A549 (cell line): ENCODE results near the gene ZDHHC3. TPM values are rescaled to one million over a fixed set of nuclear protein-coding genes. Genes with fewer than 3 reads are reported as not detected.

Experiments
- ATAC-seq, 2 experiments: fragments of 200-7000 bp in 1 of 2; fragments of >200 bp in 1 of 2; cut with Nextera tagmentation in 1 of 2; cut with Tn5 transposase in 1 of 2; 3 replicates each; pipeline versions ENCODE4 v1.8.0 to v1.9.1; 2018 to 2020; ENCODE audit warnings: mild to moderate bottlenecking in 1 of 2, moderate library complexity in 1 of 2
- CTCF ChIA-PET: fragments of 300-600 bp; sonication (Branson Sonifier 250); formaldehyde crosslinking; extraction: SDS; loops from one replicate; lab custom pipeline; 2021; ENCODE audit warnings: antibody characterized with exemption, inconsistent platforms; lab: Yijun Ruan, JAX
- POLR2A ChIA-PET: fragments of 350-600 bp; formaldehyde crosslinking; extraction: SDS; loops from one replicate; lab custom pipeline; 2021; ENCODE audit warnings: antibody characterized with exemption, inconsistent platforms; lab: Yijun Ruan, JAX
- DNase-seq, 2 experiments: peaks; one replicate each; pipeline versions ENCODE4 v3.0.0 to v3.0.0-alpha.2; 2011 to 2016; ENCODE audit warnings: low read depth in 1 of 2, low spot score in 1 of 2
- FAIRE-seq: peaks from 2 replicates; lab custom pipeline; 2011; peaks lifted over from hg19 to GRCh38; lab: Jason Lieb, UNC
- H3K27ac ChIP-seq, 2 experiments: fragments of >200 bp; sonication (Bioruptor Twin); formaldehyde crosslinking; 3 replicates each; pipeline ENCODE4 v1.5.1; 2016 to 2017
- H3K4me1 ChIP-seq: fragments of >200 bp; sonication (Bioruptor Twin); formaldehyde crosslinking; 3 replicates; pipeline ENCODE4 v1.6.1; 2016
- H3K4me2 ChIP-seq: fragments of >200 bp; sonication (Bioruptor Twin); formaldehyde crosslinking; 3 replicates; pipeline ENCODE4 v1.6.1; 2016
- H3K4me3 ChIP-seq: fragments of >200 bp; sonication (Bioruptor Twin); formaldehyde crosslinking; 3 replicates; pipeline ENCODE4 v1.5.1; 2016
- H3K9me3 ChIP-seq: fragments of >200 bp; sonication (Bioruptor Twin); formaldehyde crosslinking; 3 replicates; pipeline ENCODE4 v1.6.1; 2016
- ATOH8 ChIP-seq: fragments of 250-450 bp; sonication (Bioruptor Pico); IDR thresholded peaks from 2 replicates; pipeline ENCODE4 v1.5.0; 2020; ENCODE audit warnings: low read depth, mild to moderate bottlenecking, moderate library complexity
- CEBPB ChIP-seq, 2 experiments: fragments of >200 bp in 1 of 2; sonication (Bioruptor Twin) in 1 of 2; formaldehyde crosslinking in 1 of 2; IDR thresholded peaks; 2 replicates each; pipeline ENCODE4 v1.6.1; 2012 to 2016
- CHD4 ChIP-seq: fragments of 200-600 bp; sonication (generic); IDR thresholded peaks from 2 replicates; pipeline ENCODE4 v1.6.1; 2016; ENCODE audit warnings: antibody characterized with exemption, mild to moderate bottlenecking, borderline replicate concordance
- EHF ChIP-seq: fragments of 250-450 bp; sonication (Bioruptor Pico); IDR thresholded peaks from 2 replicates; pipeline ENCODE4 v1.5.0; 2020; ENCODE audit warnings: mild to moderate bottlenecking
- EP300 ChIP-seq, 2 experiments: fragments of >200 bp; sonication (Bioruptor Twin); formaldehyde crosslinking; IDR thresholded peaks; 2 replicates in 1 of 2; 3 replicates in 1 of 2; pipeline ENCODE4 v1.6.1; 2016 to 2017
- ESRRA ChIP-seq: fragments of 150-350 bp; IDR thresholded peaks from 2 replicates; pipeline ENCODE4 v1.6.1; 2014; ENCODE audit warnings: mild to moderate bottlenecking, low read length, borderline replicate concordance
- GATA3 ChIP-seq: IDR thresholded peaks from 2 replicates; pipeline ENCODE4 v1.6.1; 2012; ENCODE audit warnings: borderline replicate concordance
- HEYL ChIP-seq: fragments of 250-450 bp; sonication (Bioruptor Pico); IDR thresholded peaks from 2 replicates; pipeline ENCODE4 v1.8.0; 2021; ENCODE audit warnings: mild to moderate bottlenecking, moderate library complexity
- HOXA7 ChIP-seq: fragments of 250-450 bp; sonication (Bioruptor Pico); IDR thresholded peaks from 2 replicates; pipeline ENCODE4 v1.5.0; 2020; ENCODE audit warnings: mild to moderate bottlenecking, moderate library complexity
- HOXB5 ChIP-seq: fragments of 250-450 bp; sonication (Bioruptor Pico); IDR thresholded peaks from 2 replicates; pipeline ENCODE4 v1.5.0; 2020; ENCODE audit warnings: mild to moderate bottlenecking, moderate library complexity
- NFE2L2 ChIP-seq: fragments of 150-350 bp; conservative IDR thresholded peaks from 2 replicates; pipeline ENCODE4 v1.6.1; 2014; ENCODE audit warnings: low read length
- NR3C1 ChIP-seq: fragments of >200 bp; sonication (Bioruptor Twin); formaldehyde crosslinking; IDR thresholded peaks from 3 replicates; pipeline ENCODE4 v1.6.1; 2017
- PHF8 ChIP-seq: fragments of 200-600 bp; sonication (generic); IDR thresholded peaks from 2 replicates; pipeline ENCODE4 v1.6.1; 2016; ENCODE audit warnings: low read depth, mild to moderate bottlenecking, antibody characterized with exemption, moderate library complexity, borderline replicate concordance
- POLR2A ChIP-seq: IDR thresholded peaks from 2 replicates; pipeline ENCODE4 v1.6.1; 2012; ENCODE audit warnings: mild to moderate bottlenecking, low read length
- RARB ChIP-seq: fragments of 250-450 bp; sonication (Bioruptor Pico); IDR thresholded peaks from 2 replicates; pipeline ENCODE4 v1.8.0; 2021; ENCODE audit warnings: mild to moderate bottlenecking, moderate library complexity
- RCOR1 ChIP-seq: fragments of 150-350 bp; IDR thresholded peaks from 2 replicates; pipeline ENCODE4 v1.6.1; 2014; ENCODE audit warnings: antibody characterized with exemption, low read length, low read depth
- RFX5 ChIP-seq: fragments of 450-650 bp; IDR thresholded peaks from 2 replicates; pipeline ENCODE4 v1.7.1; 2014; ENCODE audit warnings: antibody characterized with exemption, mild to moderate bottlenecking, moderate library complexity
- SMC3 ChIP-seq: fragments of >200 bp; sonication (Bioruptor Twin); formaldehyde crosslinking; IDR thresholded peaks from 3 replicates; pipeline ENCODE4 v1.6.1; 2018; ENCODE audit warnings: inconsistent platforms
- ZNF302 ChIP-seq: fragments of 250-450 bp; sonication (Bioruptor Pico); IDR thresholded peaks from 2 replicates; pipeline ENCODE4 v1.9.0; 2021; ENCODE audit warnings: inconsistent platforms, mild to moderate bottlenecking, moderate library complexity
- WGBS: methylation state at CpG from one replicate; pipeline ENCODE4 v1.1.6; 2017; ENCODE audit errors: missing lambda C conversion rate; 5-methylcytosine and 5-hydroxymethylcytosine counted together
- polyA plus RNA-seq, 4 experiments: library from polyadenylated mRNA; depleted of rRNA in 3 of 4; stranded (reverse); fragments of >200 nt; fragmentation: RNase III in 1 of 4; extraction: RNeasy Plus Mini Kit Qiagen cat#74134 plus additional on column Dnase treatment in 1 of 4; gene quantifications; 2 replicates in 3 of 4; 3 replicates in 1 of 4; pipeline ENCODE4 v1.2.3, GENCODE V29; 2011 to 2017
- TF ChIP-seq, protein P1 (sequence below): IDR thresholded peaks from 2 replicates; pipeline ENCODE4 v1.6.1; 2012
- TF ChIP-seq, protein P2 (sequence below): fragments of >200 bp; sonication (Bioruptor Twin); formaldehyde crosslinking; IDR thresholded peaks from 3 replicates; pipeline ENCODE4 v1.5.1; 2016

The ZDHHC3 gene
- polyA plus RNA-seq, 2 of the 4 experiments (the other 2 are of a cell fraction), result 28.7 to 57.7 TPM

GRCh38 chr3:45023675-45024074, 47.7 kb upstream of the ZDHHC3 start:
- H3K9me3 ChIP-seq, result no peaks in the 10 kb centered on the region
- TF ChIP-seq EHF (CRISPR knock-in tag) (no peak), CEBPB (IDR thresholded peaks at IDR 0.05) (no peak), CHD4 (no peak), ZNF302 (CRISPR knock-in tag) (no peak), RARB (CRISPR knock-in tag) (no peak), HOXB5 (no peak), HEYL (no peak), RFX5 (no peak), NFE2L2 (no peak), HOXA7 (no peak), GATA3 (no peak), ATOH8 (CRISPR knock-in tag) (no peak), PHF8 (no peak), NR3C1 (no peak), RCOR1 (no peak)
- TF ChIP-seq, protein P1, sequence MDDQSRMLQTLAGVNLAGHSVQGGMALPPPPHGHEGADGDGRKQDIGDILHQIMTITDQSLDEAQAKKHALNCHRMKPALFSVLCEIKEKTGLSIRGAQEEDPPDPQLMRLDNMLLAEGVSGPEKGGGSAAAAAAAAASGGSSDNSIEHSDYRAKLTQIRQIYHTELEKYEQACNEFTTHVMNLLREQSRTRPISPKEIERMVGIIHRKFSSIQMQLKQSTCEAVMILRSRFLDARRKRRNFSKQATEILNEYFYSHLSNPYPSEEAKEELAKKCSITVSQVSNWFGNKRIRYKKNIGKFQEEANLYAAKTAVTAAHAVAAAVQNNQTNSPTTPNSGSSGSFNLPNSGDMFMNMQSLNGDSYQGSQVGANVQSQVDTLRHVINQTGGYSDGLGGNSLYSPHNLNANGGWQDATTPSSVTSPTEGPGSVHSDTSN, result no peak
- TF ChIP-seq, all 56 proteins: peak for 0
- FAIRE-seq, result no peak
- POLR2A ChIA-PET, result no interaction called here
- H3K4me3 ChIP-seq, result no peak overlapping the region
- no peak overlapping the region for H3K27ac ChIP-seq
- no peak overlapping the region for H3K4me2 ChIP-seq
- no peak for ATAC-seq
- H3K4me1 ChIP-seq, result no peaks in the 10 kb centered on the region
- WGBS, result 74% methylated on average over 3 of the region's 3 CpGs
- CTCF ChIA-PET, result no interaction called here
- no peak for DNase-seq

DNA sequence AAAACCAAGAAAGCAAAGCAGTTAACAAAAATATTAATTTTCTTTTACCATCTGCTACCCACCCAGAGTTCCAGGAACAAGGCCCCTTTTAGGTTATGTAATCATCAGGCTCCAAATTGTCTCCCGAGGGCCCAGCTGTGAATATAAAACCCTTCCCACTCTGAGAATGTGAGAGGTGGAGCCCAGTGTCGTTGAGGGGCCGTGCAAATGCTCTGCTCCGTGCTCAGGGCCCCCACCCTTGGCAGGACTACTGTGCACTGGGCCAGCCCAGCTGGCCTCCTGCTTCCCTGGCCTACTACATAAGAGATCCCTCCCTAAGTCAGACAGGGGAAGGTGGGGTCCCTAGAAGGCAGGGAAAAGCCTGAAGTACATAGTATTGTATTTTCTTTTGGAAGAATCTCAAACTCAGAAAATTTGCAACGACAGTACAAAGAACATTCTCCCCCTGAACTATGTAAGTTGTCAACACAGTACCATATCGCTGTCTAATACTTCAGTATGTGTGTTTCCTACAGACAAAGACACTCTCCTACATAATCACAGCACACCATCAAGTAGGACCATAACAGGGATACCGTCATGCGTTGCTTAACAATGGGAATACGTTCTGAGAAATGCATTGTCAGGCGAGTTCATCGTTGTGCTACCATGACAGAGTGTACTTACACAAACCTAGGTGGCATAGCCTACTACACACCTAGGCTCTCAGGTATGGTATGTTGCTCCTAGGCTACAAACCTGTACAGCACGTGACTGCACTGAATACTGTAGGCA, 45.7 kb upstream of the ZDHHC3 start:
- no peaks in the 10 kb centered on the region for H3K4me1 ChIP-seq
- H3K4me2 ChIP-seq, result no peak overlapping the region
- ChIA-PET CTCF (no interaction called here), POLR2A (no interaction called here)
- no peaks in the 10 kb centered on the region for H3K9me3 ChIP-seq
- TF ChIP-seq, protein P2, sequence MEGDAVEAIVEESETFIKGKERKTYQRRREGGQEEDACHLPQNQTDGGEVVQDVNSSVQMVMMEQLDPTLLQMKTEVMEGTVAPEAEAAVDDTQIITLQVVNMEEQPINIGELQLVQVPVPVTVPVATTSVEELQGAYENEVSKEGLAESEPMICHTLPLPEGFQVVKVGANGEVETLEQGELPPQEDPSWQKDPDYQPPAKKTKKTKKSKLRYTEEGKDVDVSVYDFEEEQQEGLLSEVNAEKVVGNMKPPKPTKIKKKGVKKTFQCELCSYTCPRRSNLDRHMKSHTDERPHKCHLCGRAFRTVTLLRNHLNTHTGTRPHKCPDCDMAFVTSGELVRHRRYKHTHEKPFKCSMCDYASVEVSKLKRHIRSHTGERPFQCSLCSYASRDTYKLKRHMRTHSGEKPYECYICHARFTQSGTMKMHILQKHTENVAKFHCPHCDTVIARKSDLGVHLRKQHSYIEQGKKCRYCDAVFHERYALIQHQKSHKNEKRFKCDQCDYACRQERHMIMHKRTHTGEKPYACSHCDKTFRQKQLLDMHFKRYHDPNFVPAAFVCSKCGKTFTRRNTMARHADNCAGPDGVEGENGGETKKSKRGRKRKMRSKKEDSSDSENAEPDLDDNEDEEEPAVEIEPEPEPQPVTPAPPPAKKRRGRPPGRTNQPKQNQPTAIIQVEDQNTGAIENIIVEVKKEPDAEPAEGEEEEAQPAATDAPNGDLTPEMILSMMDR, result no peak
- TF ChIP-seq, protein P1, result no peak
- TF ChIP-seq POLR2A (no peak), ESRRA (no peak), CHD4 (no peak), EHF (CRISPR knock-in tag) (no peak), SMC3 (no peak), EP300 (IDR thresholded peaks at IDR 0.05) (no peak)
- 72% methylated on average over 10 of the region's 12 CpGs for WGBS
- ATAC-seq, result no peak
- no peak for FAIRE-seq
- no peak overlapping the region for H3K4me3 ChIP-seq
- H3K27ac ChIP-seq, result no peak overlapping the region
- no peak for DNase-seq
